Parathyroid adenoma (tissue), 2 donors: ENCODE results near the gene NCOA6.

Experiments used
- H2AFZ ChIP-seq: fragments of 300-600 bp; sonication (generic); one replicate; pipeline ENCODE4 v1.7.0; 2017; ENCODE audit warnings: antibody characterized with exemption, mild to moderate bottlenecking
- H3K27ac ChIP-seq: fragments of 300-600 bp; sonication (generic); one replicate; pipeline ENCODE4 v1.7.0; 2017
- H3K27me3 ChIP-seq: fragments of 300-600 bp; sonication (generic); one replicate; pipeline ENCODE4 v1.7.0; 2017; ENCODE audit warnings: low read length; ENCODE audit not compliant: control insufficient read depth, insufficient read depth
- H3K36me3 ChIP-seq: fragments of 300-600 bp; sonication (generic); one replicate; pipeline ENCODE4 v1.7.0; 2017; ENCODE audit warnings: low read length; ENCODE audit not compliant: control insufficient read depth, insufficient read depth
- H3K4me1 ChIP-seq: fragments of 300-600 bp; sonication (generic); one replicate; pipeline ENCODE4 v1.7.0; 2017; ENCODE audit warnings: control low read depth
- H3K4me2 ChIP-seq: fragments of 300-600 bp; sonication (generic); one replicate; pipeline ENCODE4 v1.7.0; 2017; ENCODE audit warnings: low read length
- H3K4me3 ChIP-seq: fragments of 300-600 bp; sonication (generic); one replicate; pipeline ENCODE4 v1.7.0; 2017; ENCODE audit warnings: low read depth, low read length
- H3K79me2 ChIP-seq: fragments of 300-600 bp; sonication (generic); one replicate; pipeline ENCODE4 v1.7.0; 2017; ENCODE audit warnings: control low read depth
- H3K9ac ChIP-seq: fragments of 300-600 bp; sonication (generic); one replicate; pipeline ENCODE4 v1.7.0; 2017; ENCODE audit warnings: mild to moderate bottlenecking
- H3K9me3 ChIP-seq: fragments of 300-600 bp; sonication (generic); one replicate; pipeline ENCODE4 v1.7.0; 2017; ENCODE audit warnings: low read length; ENCODE audit not compliant: control insufficient read depth
- CTCF ChIP-seq: fragments of 300-600 bp; sonication (generic); IDR thresholded peaks from one replicate; pipeline ENCODE4 v1.7.0; 2017; ENCODE audit warnings: antibody characterized with exemption, mild to moderate bottlenecking
- donor health status: primary hyperparathyroidism.

NCOA6 gene

GRCh38 chr20:34750484-34750883, 75.0 kb downstream of the NCOA6 start:
- H3K9me3 ChIP-seq: no peaks in the 10 kb centered on the region
- no peak overlapping the region for H3K4me2 ChIP-seq
- no peak for TF ChIP-seq CTCF
- H3K27me3 ChIP-seq: no peaks in the 10 kb centered on the region
- no peak overlapping the region for H3K9ac ChIP-seq
- H3K4me1 ChIP-seq: no peaks in the 10 kb centered on the region
- H2AFZ ChIP-seq: no peak overlapping the region
- H3K79me2 ChIP-seq: no peaks in the 10 kb centered on the region
- no peaks in the 10 kb centered on the region for H3K36me3 ChIP-seq
- no peak overlapping the region for H3K4me3 ChIP-seq
- no peak overlapping the region for H3K27ac ChIP-seq

GRCh38 chr20:34748709-34749108, 76.7 kb downstream of the NCOA6 start:
- H3K79me2 ChIP-seq: no peaks in the 10 kb centered on the region
- no peak for TF ChIP-seq CTCF
- no peak overlapping the region for H3K4me3 ChIP-seq

GRCh38 chr20:34747479-34747878, 78.0 kb downstream of the NCOA6 start:
- no peak for TF ChIP-seq CTCF
- H3K9me3 ChIP-seq: no peaks in the 10 kb centered on the region
- H3K36me3 ChIP-seq: no peaks in the 10 kb centered on the region

More at GRCh38 chr20:34748709-34749108, 76.7 kb downstream of the NCOA6 start:
- Histone ChIP-seq H2AFZ (no peak overlapping the region), H3K9me3 (no peaks in the 10 kb centered on the region), H3K9ac (no peak overlapping the region), H3K27me3 (no peaks in the 10 kb centered on the region), H3K27ac (no peak overlapping the region), H3K4me1 (no peaks in the 10 kb centered on the region), H3K4me2 (no peak overlapping the region), H3K36me3 (no peaks in the 10 kb centered on the region)

GRCh38 chr20:34746674-34747073, 78.8 kb downstream of the NCOA6 start:
- no peaks in the 10 kb centered on the region for H3K79me2 ChIP-seq
- no peak overlapping the region for H3K4me3 ChIP-seq
- no peak overlapping the region for H3K4me2 ChIP-seq
- H3K9ac ChIP-seq: no peak overlapping the region
- H3K36me3 ChIP-seq: no peaks in the 10 kb centered on the region
- no peaks in the 10 kb centered on the region for H3K27me3 ChIP-seq
- no peaks in the 10 kb centered on the region for H3K4me1 ChIP-seq
- no peaks in the 10 kb centered on the region for H3K9me3 ChIP-seq
- no peak overlapping the region for H2AFZ ChIP-seq
- TF ChIP-seq CTCF: no peak
- no peak overlapping the region for H3K27ac ChIP-seq

More at GRCh38 chr20:34747479-34747878, 78.0 kb downstream of the NCOA6 start:
- Histone ChIP-seq H2AFZ (no peak overlapping the region), H3K9ac (no peak overlapping the region), H3K4me3 (no peak overlapping the region), H3K27ac (no peak overlapping the region), H3K4me1 (no peaks in the 10 kb centered on the region), H3K4me2 (no peak overlapping the region), H3K27me3 (no peaks in the 10 kb centered on the region), H3K79me2 (no peaks in the 10 kb centered on the region)

GRCh38 chr20:34744847-34745246, 80.6 kb downstream of the NCOA6 start:
- Histone ChIP-seq H3K4me1 (no peaks in the 10 kb centered on the region), H3K79me2 (no peaks in the 10 kb centered on the region), H3K4me2 (no peak overlapping the region), H3K9me3 (no peaks in the 10 kb centered on the region), H3K27ac (no peak overlapping the region), H2AFZ (no peak overlapping the region), H3K9ac (no peak overlapping the region), H3K36me3 (no peaks in the 10 kb centered on the region), H3K4me3 (no peak overlapping the region), H3K27me3 (no peaks in the 10 kb centered on the region)
- TF ChIP-seq CTCF: no peak
